ENCODE results near the gene PRDM15. TPM values are rescaled to one million over a fixed set of nuclear protein-coding genes. Genes with fewer than 3 reads are reported as not detected.

PRDM15 gene
- total and polyA plus RNA-seq, 2 donors (not counting 3 experiments of a cell fraction or from before 2014, with no cell fraction given), result 11.8 to 12.9 TPM

GRCh38 chr21:41772351-41773080 lies 106.6 kb downstream of the PRDM15 start:
- DNase-seq (ENCODE audit: low read depth, low spot score), result no peak
- BruUV-seq (replicated peaks), result no TSS peak
- H3K27me3 ChIP-seq (ENCODE audit: control insufficient read depth in 2 of 2, insufficient read depth in 2 of 2, low read length in 2 of 2), result peaks cover 58 to 72% of the 10 kb centered on the region in 2 experiments

More at GRCh38 chr21:41772351-41773080, 106.6 kb downstream of the PRDM15 start:
- CTCF ChIA-PET, result interaction anchor here (1.0 to 2.1 kb wide), 2 partner anchors 160 to 489 kb away, joined by 3 to 8 read pairs; no protein-coding TSS in a partner anchor
- H3K79me2 ChIP-seq (ENCODE audit: control insufficient read depth, insufficient read depth, low read length), result no peaks in the 10 kb centered on the region
- no peak overlapping the region for H2AFZ ChIP-seq (ENCODE audit: low read depth, low read length)
- no peaks in the 10 kb centered on the region for H4K20me1 ChIP-seq (replicated peaks; ENCODE audit: control insufficient read depth, extremely low read depth, insufficient read depth, low read length)
- no peaks in the 10 kb centered on the region for H3K4me1 ChIP-seq (ENCODE audit: control insufficient read depth, extremely low read depth, insufficient read depth, low read length)
- no peaks in the 10 kb centered on the region for H3K36me3 ChIP-seq (ENCODE audit: control insufficient read depth in 2 of 2, extremely low read depth in 1 of 2, insufficient read depth in 2 of 2, low read length in 2 of 2)
- H3K9me1 ChIP-seq (replicated peaks; ENCODE audit: control insufficient read depth, extremely low read depth, insufficient read depth, low read length), result no peaks in the 10 kb centered on the region
- POLR2A ChIA-PET, result no interaction called here
- no peak overlapping the region for H3K9ac ChIP-seq (replicated peaks; ENCODE audit: extremely low read depth, insufficient read depth, low read length)
- H3K4me3 ChIP-seq (replicated peaks in 1 of 3; ENCODE audit: insufficient read depth in 1 of 3, low read depth in 1 of 3, low read length in 3 of 3), result no peak overlapping the region
- H3K9me3 ChIP-seq (replicated peaks; ENCODE audit: control insufficient read depth, insufficient read depth, low read length), result no peaks in the 10 kb centered on the region
- FAIRE-seq, result no peak
- intact Hi-C loops (cut with micrococcal nuclease) (no loop called here), dilution Hi-C loops (cut with MboI; ENCODE audit: extremely low pct_ligation_motif_present, low sequenced_read_pairs) (no loop called here)
- TF ChIP-seq MYC (IDR thresholded peaks at IDR 0.05; ENCODE audit: low read depth, low read length), result no peak
- TF ChIP-seq FOS (IDR thresholded peaks at IDR 0.05; ENCODE audit: borderline replicate concordance, insufficient read depth, low read length), result no peak
- no peak for TF ChIP-seq EZH2 (IDR thresholded peaks at IDR 0.05; ENCODE audit: borderline replicate concordance, low read depth, low read length, severe bottlenecking)
- no peak for TF ChIP-seq JUN (IDR thresholded peaks at IDR 0.05; ENCODE audit: borderline replicate concordance, insufficient read depth, insufficient read length, low read depth)
- no peak for TF ChIP-seq POLR2A (IDR thresholded peaks at IDR 0.05; ENCODE audit: low read depth, low read length)
- TF ChIP-seq MAX (IDR thresholded peaks at IDR 0.05; ENCODE audit: insufficient read depth, insufficient read length), result no peak
- no peak for TF ChIP-seq POLR2AphosphoS5 (IDR thresholded peaks at IDR 0.05; ENCODE audit: insufficient read depth, low read depth, low read length)
- no peak for TF ChIP-seq GATA2 (IDR thresholded peaks at IDR 0.05; ENCODE audit: insufficient read depth, insufficient read length, low read depth, low read length)
- no peak for TF ChIP-seq CTCF (IDR thresholded peaks at IDR 0.05; ENCODE audit: extremely low read depth in 1 of 2, insufficient read depth in 1 of 2, low read depth in 1 of 2, low read length in 2 of 2)
- no peak overlapping the region for H3K4me2 ChIP-seq (ENCODE audit: insufficient read depth, low read length)
- no peak overlapping the region for H3K27ac ChIP-seq (ENCODE audit: insufficient read depth, low read depth, low read length)
